H54 (cell line): ENCODE results near the gene CCDC127.

Source experiments
- DNase-seq: peaks from one replicate; pipeline ENCODE4 v3.0.0; 2011; ENCODE audit warnings: low spot score, mixed read lengths; ENCODE audit not compliant: insufficient read length
- FAIRE-seq: peaks from 3 replicates; lab custom pipeline; 2011; peaks lifted over from hg19 to GRCh38; lab: Jason Lieb, UNC
- POLR2A ChIP-seq: IDR thresholded peaks from 2 replicates; pipeline ENCODE4 v1.6.1; 2011; ENCODE audit warnings: low read depth, mild to moderate bottlenecking, low read length

Gene CCDC127

DNA sequence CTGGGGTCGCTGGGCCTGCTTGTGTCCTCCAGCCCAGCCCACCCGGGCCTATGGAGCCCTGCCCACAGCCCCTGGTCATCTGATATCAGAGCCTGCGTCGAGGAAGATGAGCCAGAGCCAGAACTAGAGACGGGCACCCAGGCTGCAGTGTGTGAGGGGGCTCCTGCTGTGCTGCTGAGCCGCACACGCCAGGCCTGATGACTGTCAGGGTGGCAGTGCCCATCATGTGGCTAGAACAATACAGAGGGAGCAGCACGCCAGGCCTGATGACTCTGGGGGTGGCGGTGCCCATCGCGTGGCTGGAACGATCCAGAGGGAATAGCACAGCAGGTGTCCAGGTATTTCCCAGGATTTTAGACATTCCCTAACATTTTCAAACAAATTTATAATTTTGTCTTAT lies 35.8 kb downstream of the CCDC127 start:
- FAIRE-seq: no peak
- TF ChIP-seq POLR2A: no peak
- DNase-seq: no peak

DNA sequence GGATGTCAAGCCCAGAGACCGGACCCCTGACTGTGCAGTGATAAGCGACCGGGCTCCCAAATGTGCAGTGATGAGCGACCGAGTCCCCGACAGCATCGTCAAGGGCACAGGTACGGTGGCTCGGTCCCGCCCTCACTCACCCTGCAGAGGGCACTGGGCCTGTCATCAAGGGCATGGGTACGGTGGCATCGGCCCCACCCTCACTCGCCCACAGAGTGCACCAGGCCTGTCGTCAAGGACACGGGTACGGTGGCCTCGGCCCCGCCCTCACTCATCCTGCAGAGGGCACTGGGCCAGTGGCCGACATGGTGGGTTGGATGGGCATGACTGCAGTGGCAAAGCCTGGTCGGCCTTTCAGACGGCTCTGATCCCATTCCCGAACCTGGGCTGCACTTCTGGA lies 36.4 kb downstream of the CCDC127 start:
- TF ChIP-seq POLR2A: no peak
- DNase-seq (no peak), FAIRE-seq (no peak)

DNA sequence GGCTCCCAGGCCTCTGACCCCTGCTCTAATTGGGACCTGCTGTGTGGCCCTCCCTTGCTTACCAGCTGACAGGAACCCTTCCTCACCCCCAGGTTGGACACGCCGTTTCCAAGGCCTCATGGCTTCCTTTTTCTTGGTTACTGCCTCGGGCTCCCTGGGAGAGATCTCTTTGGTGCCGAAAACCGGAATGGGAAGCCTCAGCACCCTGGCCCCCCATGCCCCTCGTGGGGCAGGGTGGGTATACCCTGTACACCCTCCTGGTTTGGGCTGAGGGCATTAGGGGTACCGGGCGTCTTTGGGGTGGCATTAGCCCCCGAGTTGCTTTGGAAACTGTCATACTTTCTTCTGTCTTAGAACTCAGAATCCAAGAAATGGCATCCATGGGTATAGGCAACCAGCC lies 36.8 kb downstream of the CCDC127 start:
- DNase-seq (no peak), FAIRE-seq (no peak)
- no peak for TF ChIP-seq POLR2A

DNA sequence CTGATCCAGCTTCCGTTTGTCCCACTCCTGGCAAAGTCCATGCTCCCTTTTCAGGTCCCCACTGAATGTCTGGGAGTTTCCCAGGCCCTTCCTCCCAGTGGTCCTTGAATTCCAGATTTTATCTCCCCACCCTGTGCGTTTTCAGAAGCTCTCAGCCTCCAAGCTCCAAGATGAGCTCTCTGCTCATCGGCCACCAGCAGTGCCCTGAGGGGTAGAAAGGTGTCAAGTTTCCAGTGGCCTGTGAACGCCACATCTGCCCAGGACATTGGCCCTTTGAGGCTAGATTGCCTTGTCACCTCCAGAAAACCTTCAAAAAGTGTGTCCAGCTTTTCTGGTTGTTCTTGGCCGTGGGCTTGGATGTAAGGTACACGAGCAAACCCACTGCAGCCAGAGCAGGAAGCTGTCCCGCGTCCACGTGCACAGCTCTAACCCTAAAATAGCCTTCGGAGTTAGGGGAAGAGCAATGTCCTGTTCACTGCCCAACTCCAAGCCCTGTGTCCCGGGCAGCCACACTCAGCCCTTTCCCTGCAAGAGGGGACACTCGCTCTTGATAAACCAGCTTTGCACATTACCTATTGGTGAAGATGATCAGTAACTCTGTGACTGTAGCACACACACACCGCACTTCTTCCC lies 37.6 kb downstream of the CCDC127 start:
- DNase-seq: no peak
- no peak for FAIRE-seq
- no peak for TF ChIP-seq POLR2A

DNA sequence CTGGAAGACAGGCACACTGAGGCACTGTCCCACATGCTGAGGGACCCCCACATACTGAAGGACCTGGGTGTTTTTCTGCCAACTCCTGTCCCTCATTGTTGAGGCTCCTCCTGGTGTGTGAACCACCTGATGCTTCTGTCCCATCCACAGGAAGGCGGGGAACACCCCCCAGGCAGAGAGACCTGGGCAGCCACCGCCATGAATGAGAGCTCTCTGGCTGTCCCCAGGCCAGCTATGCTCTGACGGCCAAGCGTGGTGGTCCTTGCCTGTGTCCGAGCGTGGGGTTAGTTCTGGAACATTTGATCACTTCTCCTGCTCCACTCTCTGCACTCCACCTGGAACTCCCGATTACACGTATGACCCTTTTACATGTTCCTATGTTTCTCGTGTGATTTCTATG lies 38.6 kb downstream of the CCDC127 start:
- TF ChIP-seq POLR2A: no peak
- DNase-seq: no peak
- no peak for FAIRE-seq

DNA sequence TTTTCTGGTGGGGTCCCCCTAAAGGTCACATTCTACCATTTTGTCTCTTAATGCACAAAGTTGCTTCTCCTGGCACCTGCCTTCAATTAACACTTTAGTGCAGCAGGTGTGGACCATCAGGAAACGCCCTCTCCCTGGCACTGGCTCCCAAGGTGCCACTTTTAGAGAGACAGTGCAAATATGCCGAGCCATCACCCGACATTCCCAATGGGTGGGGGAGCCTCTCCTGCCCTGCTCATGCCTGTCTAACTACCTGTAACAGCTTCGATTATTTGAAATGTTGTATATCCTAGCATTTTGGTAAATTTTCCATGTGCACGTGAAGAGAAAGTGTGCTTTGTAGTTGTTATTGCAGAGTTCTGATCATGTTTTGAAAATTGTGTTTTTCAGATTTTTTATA lies 39.8 kb downstream of the CCDC127 start:
- no peak for FAIRE-seq
- no peak for DNase-seq
- TF ChIP-seq POLR2A: no peak

DNA sequence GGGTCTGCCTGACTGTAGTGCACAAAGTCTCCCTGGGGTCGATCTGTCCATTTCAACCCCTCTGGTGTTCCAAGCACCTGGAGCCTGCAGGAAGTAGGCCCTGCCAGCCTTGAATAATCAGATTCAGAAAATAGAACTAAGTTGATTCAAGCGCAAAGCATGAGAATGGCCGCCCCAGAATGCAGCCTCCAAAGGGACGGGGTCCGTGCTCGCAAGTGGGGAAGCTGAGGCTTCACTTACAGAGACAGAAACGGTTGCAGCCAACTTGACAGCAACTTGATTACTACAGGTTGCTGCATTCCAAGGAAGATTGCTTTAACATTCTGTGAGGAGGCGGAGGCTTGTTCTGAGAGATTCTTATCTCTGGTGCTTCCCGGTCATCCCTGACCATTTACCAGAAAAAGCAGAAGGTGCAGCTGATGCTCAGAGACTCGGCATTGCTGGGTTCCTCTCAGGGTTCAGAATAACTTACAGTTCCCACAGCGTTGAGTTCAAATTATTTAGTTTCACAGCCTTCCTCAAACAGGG lies 41.6 kb downstream of the CCDC127 start:
- FAIRE-seq (no peak), DNase-seq (no peak)
- TF ChIP-seq POLR2A: no peak

DNA sequence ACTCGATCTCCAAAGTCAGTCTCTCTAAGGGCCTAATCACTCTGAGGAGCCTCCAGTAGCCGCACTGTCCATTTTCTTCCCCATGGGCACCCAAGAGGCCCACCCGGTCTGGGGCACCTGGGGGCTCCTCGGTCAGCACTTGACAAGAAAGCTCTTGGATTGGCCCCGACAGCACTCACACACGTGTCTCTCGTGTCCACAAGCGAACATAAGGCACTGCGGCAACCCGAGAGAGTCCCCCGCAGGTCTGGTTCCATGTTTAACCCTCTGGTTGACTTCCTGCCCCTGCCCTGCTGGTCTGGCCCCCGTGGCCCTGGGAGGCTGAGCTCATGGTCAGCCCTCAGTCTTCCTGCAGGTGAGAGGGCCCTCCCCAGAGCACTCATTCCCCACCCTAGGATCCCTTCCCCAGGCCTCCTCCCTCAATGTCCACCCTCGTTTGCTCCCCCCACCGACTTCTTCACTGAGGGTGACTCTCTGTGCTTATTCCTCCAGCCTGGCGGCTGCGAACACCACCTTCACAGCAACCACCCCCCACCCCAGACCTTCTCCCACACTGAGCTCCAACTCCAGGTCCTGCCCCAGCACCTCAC lies 43.0 kb downstream of the CCDC127 start:
- TF ChIP-seq POLR2A: no peak
- no peak for FAIRE-seq

DNA sequence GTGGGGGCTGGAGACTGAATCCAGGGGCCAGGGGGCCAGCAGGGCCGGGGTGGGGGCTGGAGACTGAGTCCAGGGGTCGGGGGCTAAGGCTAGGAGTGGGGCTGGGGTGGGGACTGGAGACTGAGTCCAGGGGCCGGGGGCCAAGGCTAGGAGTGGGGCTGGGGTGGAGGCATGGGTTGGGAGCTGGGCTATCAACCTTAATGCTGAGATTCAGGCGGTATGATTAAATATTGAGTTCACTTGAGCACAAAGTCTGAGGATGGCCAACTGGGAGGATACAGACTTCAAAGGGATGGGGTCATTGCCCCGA lies 43.7 kb downstream of the CCDC127 start:
- no peak for FAIRE-seq
- DNase-seq: no peak
- no peak for TF ChIP-seq POLR2A

More for the DNA sequence above, 43.0 kb downstream of the CCDC127 start:
- no peak for DNase-seq

DNA sequence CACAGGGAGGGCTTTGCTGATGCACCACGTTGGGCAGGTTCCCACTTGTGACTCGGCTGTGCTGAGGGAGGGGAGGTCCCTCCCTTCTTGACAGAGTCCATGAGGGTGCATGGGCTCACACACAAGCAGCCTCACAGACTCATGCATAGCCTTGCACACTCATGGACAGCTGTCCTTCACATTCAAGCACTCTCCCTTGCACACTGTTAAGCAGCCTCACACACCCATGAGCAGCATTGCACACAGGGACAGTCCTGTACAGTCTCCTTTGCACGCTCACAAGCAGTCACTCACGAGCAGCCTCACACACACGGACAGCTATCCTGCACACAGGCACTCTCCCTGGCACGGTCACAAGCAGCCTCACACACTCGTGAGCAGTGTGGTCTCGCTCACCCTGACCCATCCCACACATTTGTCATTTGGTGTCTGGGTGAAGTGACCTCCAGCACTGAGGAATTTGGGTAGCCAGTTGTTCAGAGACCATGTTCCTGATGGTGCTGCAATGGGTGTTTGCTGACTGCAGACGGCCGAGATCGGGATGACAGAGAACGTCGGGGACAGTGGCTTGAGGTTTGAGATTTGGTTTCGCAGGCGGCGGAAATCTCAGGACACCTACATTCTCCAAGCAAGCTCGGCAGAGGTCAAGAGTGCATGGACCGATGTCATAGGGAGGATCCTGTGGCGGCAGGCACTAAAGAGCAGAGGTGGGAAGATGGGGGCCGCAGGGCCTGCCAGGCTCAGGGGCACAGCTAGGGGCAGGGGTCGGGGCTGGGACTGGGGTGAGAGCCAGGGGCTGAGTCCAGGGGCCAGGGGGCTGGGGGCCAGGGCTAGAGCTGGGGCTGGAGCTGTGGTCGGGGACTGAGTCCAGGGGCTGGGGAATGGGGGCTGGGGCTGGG lies 44.3 kb downstream of the CCDC127 start:
- TF ChIP-seq POLR2A: no peak
- DNase-seq: no peak
- no peak for FAIRE-seq

DNA sequence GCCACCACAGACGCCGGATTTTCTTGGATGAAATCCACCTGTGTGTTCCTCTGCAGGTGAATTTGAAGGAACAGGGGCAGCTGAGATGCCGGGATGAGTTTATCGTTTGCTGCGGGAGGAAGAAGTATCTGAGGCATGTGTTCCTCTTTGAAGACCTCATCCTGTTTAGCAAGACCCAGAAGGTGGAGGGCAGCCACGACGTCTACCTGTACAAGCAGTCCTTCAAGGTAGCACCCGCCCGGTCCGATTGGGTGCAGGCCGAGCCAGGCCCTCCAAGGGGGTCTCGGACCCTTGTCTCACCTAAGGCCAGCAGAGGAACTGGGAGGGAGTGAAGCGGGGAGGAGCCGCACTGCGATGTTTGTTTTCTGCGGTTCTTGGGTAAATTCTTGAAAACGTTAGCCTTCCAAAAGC lies 45.1 kb downstream of the CCDC127 start:
- no peak for DNase-seq
- no peak for FAIRE-seq
- TF ChIP-seq POLR2A: no peak

DNA sequence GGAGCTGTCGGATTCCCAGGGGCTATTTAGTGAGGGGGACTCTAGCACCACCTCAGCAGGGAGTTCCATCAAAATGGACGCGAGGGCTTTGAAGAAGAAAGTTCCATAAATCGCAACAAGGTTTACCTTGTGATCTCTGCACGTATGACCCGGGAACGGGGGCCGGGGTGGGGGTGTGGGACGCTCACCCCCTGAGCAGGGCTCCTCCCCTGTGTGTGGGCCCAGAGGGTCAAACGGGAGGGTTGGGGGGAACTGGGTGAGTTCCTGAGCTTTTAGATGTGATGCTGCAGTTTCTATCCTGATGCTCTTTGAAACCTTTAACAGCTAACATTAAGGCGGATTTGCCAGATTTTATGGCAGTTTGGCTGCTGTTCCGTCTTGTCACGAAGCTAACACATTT lies 45.5 kb downstream of the CCDC127 start:
- FAIRE-seq (no peak), DNase-seq (no peak)
- TF ChIP-seq POLR2A: no peak

DNA sequence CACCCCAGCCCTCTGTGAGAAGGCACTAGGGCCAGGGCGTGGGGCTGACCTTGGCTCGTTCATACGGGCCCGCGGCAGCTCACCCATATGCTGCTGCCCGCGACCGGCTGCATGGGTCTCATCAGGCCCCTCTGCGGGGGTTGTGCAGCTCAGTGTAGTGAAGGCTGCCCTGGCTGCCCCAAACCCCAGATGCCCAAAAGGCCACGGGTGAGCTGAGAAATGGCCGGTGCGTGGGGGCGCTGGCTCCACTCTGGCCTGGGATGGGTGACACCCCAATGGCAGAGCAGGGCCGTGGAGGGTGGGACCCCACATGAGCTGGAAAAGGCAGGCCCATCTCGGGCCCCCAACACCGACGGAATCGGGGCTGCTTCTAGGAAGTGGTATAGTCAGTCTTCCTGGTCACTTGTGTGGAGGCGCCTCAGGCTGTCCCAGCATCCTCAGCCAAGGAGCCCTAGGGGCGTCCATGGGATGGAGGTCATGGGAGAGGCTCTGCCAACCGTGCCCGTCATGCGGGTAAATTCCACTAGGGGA lies 46.1 kb downstream of the CCDC127 start:
- FAIRE-seq: no peak
- DNase-seq: no peak
- TF ChIP-seq POLR2A: no peak
